ENCODE data around the gene NFATC3.

Gene NFATC3

GRCh38 chr16:68252383-68252782 is 167.2 kb downstream of the NFATC3 start:
- no peak for FAIRE-seq

- FAIRE-seq: no peak
Observed at GRCh38 chr16:68253721-68254120, 168.6 kb downstream of the NFATC3 start.

- FAIRE-seq: no peak
Observed at GRCh38 chr16:68255712-68256111, 170.5 kb downstream of the NFATC3 start.

GRCh38 chr16:68257251-68257905 is 172.2 kb downstream of the NFATC3 start:
- no peak for FAIRE-seq

- no peak for FAIRE-seq
Observed at GRCh38 chr16:68257906-68258800, 173.0 kb downstream of the NFATC3 start.

- FAIRE-seq: no peak
Observed at GRCh38 chr16:68259007-68259825, 174.0 kb downstream of the NFATC3 start.

- FAIRE-seq: no peak
Observed at GRCh38 chr16:68263559-68264127, 178.5 kb downstream of the NFATC3 start.

GRCh38 chr16:68264128-68265077 is 179.2 kb downstream of the NFATC3 start, which contains the start of gene SLC7A6:
Gene SLC7A6, plus strand, starts transcription at chr16:68264526. Its CDS starts 10,201 bp downstream, at chr16:68274727.
- FAIRE-seq: no peak

GRCh38 chr16:68265078-68265920 is 180.1 kb downstream of the NFATC3 start:
- FAIRE-seq: no peak

- FAIRE-seq: no peak
Observed at GRCh38 chr16:68267612-68268405, 182.6 kb downstream of the NFATC3 start.

- FAIRE-seq: no peak
Observed at GRCh38 chr16:68269793-68270192, 184.6 kb downstream of the NFATC3 start.

GRCh38 chr16:68270353-68270752 is 185.2 kb downstream of the NFATC3 start:
- no peak for FAIRE-seq

- FAIRE-seq: no peak
Observed at GRCh38 chr16:68272507-68273209, 187.5 kb downstream of the NFATC3 start.

- no peak for FAIRE-seq
Observed at GRCh38 chr16:68273459-68273858, 188.3 kb downstream of the NFATC3 start.

- no peak for FAIRE-seq
Observed at GRCh38 chr16:68273896-68274295, 188.7 kb downstream of the NFATC3 start.

GRCh38 chr16:68274441-68274840 is 189.3 kb downstream of the NFATC3 start:
- FAIRE-seq: no peak

GRCh38 chr16:68275611-68276191 is 190.5 kb downstream of the NFATC3 start:
- FAIRE-seq: no peak

GRCh38 chr16:68276223-68276622 is 191.1 kb downstream of the NFATC3 start:
- FAIRE-seq: no peak
